Neural progenitor cell (in vitro differentiated cells): ENCODE data around the gene NUDC. TPM values are rescaled to one million over a fixed set of nuclear protein-coding genes. Genes with fewer than 3 reads are reported as not detected.
"Not testable (repeated sequence)": the region's sequence is repeated elsewhere in the genome, so short reads cannot be mapped to it uniquely, and the experiment has no call there.

ENCODE experiments used
- DNase-seq: peaks from one replicate; pipeline ENCODE4 v3.0.0-alpha.2; 2016; ENCODE audit warnings: low spot score
- H2AFZ ChIP-seq: fragments of 200-600 bp; sonication (generic); replicated peaks from 2 replicates; pipeline ENCODE4 v1.6.1; 2016; ENCODE audit warnings: antibody characterized with exemption
- H3F3A ChIP-seq: fragments of 200-600 bp; sonication (generic); 2 replicates; pipeline ENCODE4 v1.6.1; 2016; ENCODE audit warnings: antibody characterized with exemption, low read depth
- H3K27ac ChIP-seq: fragments of 200-600 bp; sonication (generic); 2 replicates; pipeline ENCODE4 v1.5.1; 2016; ENCODE audit warnings: mild to moderate bottlenecking
- H3K27me3 ChIP-seq: fragments of 200-600 bp; sonication (generic); 2 replicates; pipeline ENCODE4 v1.6.1; 2016; ENCODE audit warnings: mild to moderate bottlenecking, moderate library complexity
- H3K36me3 ChIP-seq: fragments of 200-600 bp; sonication (generic); 2 replicates; pipeline ENCODE4 v1.5.1; 2016
- H3K4me1 ChIP-seq: fragments of 200-600 bp; sonication (generic); 2 replicates; pipeline ENCODE4 v1.6.1; 2016; ENCODE audit warnings: mixed run types
- H3K4me2 ChIP-seq: fragments of 200-600 bp; sonication (generic); 2 replicates; pipeline ENCODE4 v1.6.1; 2016
- H3K4me3 ChIP-seq: fragments of 200-600 bp; sonication (generic); 2 replicates; pipeline ENCODE4 v1.5.1; 2016
- H3K79me2 ChIP-seq: fragments of 200-600 bp; sonication (generic); 2 replicates; pipeline ENCODE4 v1.6.1; 2016; ENCODE audit warnings: low read depth
- H3K9ac ChIP-seq: fragments of 200-600 bp; sonication (generic); 2 replicates; pipeline ENCODE4 v1.6.1; 2016
- H3K9me3 ChIP-seq: fragments of 200-600 bp; sonication (generic); 2 replicates; pipeline ENCODE4 v1.5.1; 2016; ENCODE audit warnings: low read depth
- H4K20me1 ChIP-seq: fragments of 200-600 bp; sonication (generic); 2 replicates; pipeline ENCODE4 v1.6.1; 2016; ENCODE audit warnings: low read depth
- H3K27ac Mint-ChIP-seq: 3 replicates; pipeline ENCODE4 v1.8.0; 2021; ENCODE audit warnings: mixed read lengths
- H3K27me3 Mint-ChIP-seq: 2 replicates; pipeline ENCODE4 v1.8.0; 2022; ENCODE audit warnings: low read depth, mild to moderate bottlenecking, inconsistent platforms, moderate library complexity, mixed read lengths; ENCODE audit not compliant: insufficient read depth
- H3K36me3 Mint-ChIP-seq: 3 replicates; pipeline ENCODE4 v1.8.0; 2021; ENCODE audit warnings: mixed read lengths
- H3K4me1 Mint-ChIP-seq: 3 replicates; pipeline ENCODE4 v1.8.0; 2021; ENCODE audit warnings: mixed read lengths
- H3K4me3 Mint-ChIP-seq: 3 replicates; pipeline ENCODE4 v1.8.0; 2021; ENCODE audit warnings: mild to moderate bottlenecking, moderate library complexity, mixed read lengths
- H3K9me3 Mint-ChIP-seq: 3 replicates; pipeline ENCODE4 v1.8.0; 2020; ENCODE audit warnings: mixed read lengths
- CTCF ChIP-seq: fragments of 200-600 bp; sonication (generic); IDR thresholded peaks from 2 replicates; pipeline ENCODE4 v1.5.1; 2017; ENCODE audit warnings: antibody characterized with exemption, mild to moderate bottlenecking
- EZH2 ChIP-seq: fragments of 200-600 bp; sonication (generic); IDR thresholded peaks from 2 replicates; pipeline ENCODE4 v1.6.1; 2017; ENCODE audit warnings: antibody characterized with exemption, mild to moderate bottlenecking, moderate library complexity
- EZH2phosphoT487 ChIP-seq: fragments of 200-600 bp; sonication (generic); IDR thresholded peaks from 2 replicates; pipeline ENCODE4 v1.6.1; 2017; ENCODE audit warnings: antibody characterized with exemption
- total RNA-seq: library from RNA; depleted of rRNA; stranded (reverse); fragments of >200 nt; gene quantifications from 2 replicates; pipeline ENCODE4 v1.2.3, GENCODE V29; 2015; ENCODE audit warnings: low replicate concordance

The NUDC gene
- total RNA-seq, 1 donor from 2014 or later = 28.6 TPM

GRCh38 chr1:26984291-26984690, 62.7 kb downstream of the NUDC start:
- H3K9me3 ChIP-seq = no peaks in the 10 kb centered on the region
- Mint-ChIP-seq H3K27me3 (peaks cover 2% of the 10 kb centered on the region), H3K36me3 (no peaks in the 10 kb centered on the region), H3K27ac (no peak overlapping the region), H3K4me3 (no peak overlapping the region), H3K4me1 (no peaks in the 10 kb centered on the region), H3K9me3 (no peaks in the 10 kb centered on the region)
- TF ChIP-seq EZH2phosphoT487 (no peak), EZH2 (no peak), CTCF (no peak)
- H3K79me2 ChIP-seq = no peaks in the 10 kb centered on the region
- no peaks in the 10 kb centered on the region for H3K27me3 ChIP-seq
- no peak overlapping the region for H3K4me2 ChIP-seq
- no peak for DNase-seq
- no peaks in the 10 kb centered on the region for H3K36me3 ChIP-seq
- no peak overlapping the region for H2AFZ ChIP-seq
- H3K4me1 ChIP-seq = no peaks in the 10 kb centered on the region
- no peak overlapping the region for H3K27ac ChIP-seq
- H3K9ac ChIP-seq = no peak overlapping the region
- no peaks in the 10 kb centered on the region for H3F3A ChIP-seq
- H4K20me1 ChIP-seq = no peaks in the 10 kb centered on the region
- no peak overlapping the region for H3K4me3 ChIP-seq

GRCh38 chr1:26986658-26987057, 65.1 kb downstream of the NUDC start:
- no peak overlapping the region for H3K4me3 ChIP-seq
- no peaks in the 10 kb centered on the region for H3K79me2 ChIP-seq
- H3K4me2 ChIP-seq = no peak overlapping the region
- H3K4me3 Mint-ChIP-seq = no peak overlapping the region
- peaks cover 1% of the 10 kb centered on the region for H3K4me1 Mint-ChIP-seq
- no peak overlapping the region for H3K9ac ChIP-seq
- H3K9me3 ChIP-seq = no peaks in the 10 kb centered on the region
- peaks cover 14% of the 10 kb centered on the region for H3K27me3 ChIP-seq
- peaks cover 12% of the 10 kb centered on the region for H3K27me3 Mint-ChIP-seq
- TF ChIP-seq CTCF (no peak), EZH2phosphoT487 (no peak), EZH2 (no peak)
- no peaks in the 10 kb centered on the region for H3F3A ChIP-seq
- no peaks in the 10 kb centered on the region for H4K20me1 ChIP-seq
- no peaks in the 10 kb centered on the region for H3K36me3 ChIP-seq
- no peak overlapping the region for H2AFZ ChIP-seq
- DNase-seq = no peak
- no peaks in the 10 kb centered on the region for H3K36me3 Mint-ChIP-seq
- no peak overlapping the region for H3K27ac ChIP-seq
- no peaks in the 10 kb centered on the region for H3K9me3 Mint-ChIP-seq
- no peaks in the 10 kb centered on the region for H3K4me1 ChIP-seq
- no peak overlapping the region for H3K27ac Mint-ChIP-seq

GRCh38 chr1:26989403-26990109, 68.0 kb downstream of the NUDC start:
- H3K36me3 Mint-ChIP-seq, DNase-seq: not testable (repeated sequence)

GRCh38 chr1:26991310-26992116, 70.0 kb downstream of the NUDC start:
- no peak overlapping the region for H3K27ac Mint-ChIP-seq
- H3K4me1 Mint-ChIP-seq = peaks cover 21% of the 10 kb centered on the region
- Histone ChIP-seq H3K9ac (no peak overlapping the region), H3K27ac (no peak overlapping the region), H3K36me3 (no peaks in the 10 kb centered on the region), H3K4me1 (peaks cover 6% of the 10 kb centered on the region), H3K27me3 (peaks cover 62% of the 10 kb centered on the region), H2AFZ (no peak overlapping the region), H3F3A (peaks cover 7% of the 10 kb centered on the region), H3K79me2 (no peaks in the 10 kb centered on the region), H3K4me2 (no peak overlapping the region), H3K4me3 (no peak overlapping the region), H3K9me3 (no peaks in the 10 kb centered on the region), H4K20me1 (peaks cover 5% of the 10 kb centered on the region)
- TF ChIP-seq CTCF (no peak), EZH2phosphoT487 (no peak), EZH2 (no peak)
- DNase-seq = no peak
- H3K9me3 Mint-ChIP-seq = no peaks in the 10 kb centered on the region
- H3K36me3 Mint-ChIP-seq = no peaks in the 10 kb centered on the region
- H3K27me3 Mint-ChIP-seq = peaks cover 33% of the 10 kb centered on the region
- peak overlapping the region; percentile 52 for H3K4me3 Mint-ChIP-seq

More at GRCh38 chr1:26989403-26990109, 68.0 kb downstream of the NUDC start:
- not testable (repeated sequence) for H3K4me3 Mint-ChIP-seq, H3K9me3 ChIP-seq, H3K4me1 Mint-ChIP-seq, H3K4me2 ChIP-seq, H2AFZ ChIP-seq, H3K4me1 ChIP-seq, H3K27ac ChIP-seq, H3F3A ChIP-seq, H3K27ac Mint-ChIP-seq, H3K79me2 ChIP-seq, H4K20me1 ChIP-seq, H3K9ac ChIP-seq, H3K36me3 ChIP-seq, H3K9me3 Mint-ChIP-seq, H3K4me3 ChIP-seq
- peaks cover 43% of the 10 kb centered on the region for H3K27me3 ChIP-seq
- peaks cover 19% of the 10 kb centered on the region for H3K27me3 Mint-ChIP-seq
